CD14-positive monocyte (primary cell): ENCODE data around the gene LRFN3. TPM values are rescaled to one million over a fixed set of nuclear protein-coding genes. Genes with fewer than 3 reads are reported as not detected.

Experiments used
- DNase-seq, 3 donors: peaks; one replicate each; pipeline ENCODE4 v3.0.0-alpha.2; 2011 to 2022
- H2AFZ ChIP-seq: 2 replicates; pipeline ENCODE4 v1.6.0; 2012; ENCODE audit warnings: mild to moderate bottlenecking, low read depth, low read length, inconsistent platforms; ENCODE audit not compliant: insufficient read depth, poor library complexity, severe bottlenecking
- H3K27ac ChIP-seq, 2 donors: 1 replicate in 1 of 2; 2 replicates in 1 of 2; pipeline ENCODE4 v1.5.1; 2012 to 2013; ENCODE audit warnings: low read length in 2 of 2, control low read depth in 1 of 2, inconsistent platforms in 1 of 2, low read depth in 1 of 2, mild to moderate bottlenecking in 1 of 2
- H3K27me3 ChIP-seq, 2 donors: one replicate each; pipeline versions ENCODE4 v1.6.0 to v1.6.1; 2011 to 2013; ENCODE audit warnings: low read length in 2 of 2; ENCODE audit not compliant: control insufficient read depth in 2 of 2, insufficient read depth in 2 of 2
- H3K36me3 ChIP-seq, 2 donors: replicated peaks in 1 of 2; 1 replicate in 1 of 2; 2 replicates in 1 of 2; pipeline versions ENCODE4 v1.5.1 to v1.6.1; 2012 to 2013; ENCODE audit warnings: low read length in 2 of 2, control low read depth in 1 of 2, inconsistent platforms in 1 of 2, mild to moderate bottlenecking in 1 of 2; ENCODE audit not compliant: insufficient read depth in 2 of 2, control insufficient read depth in 1 of 2
- H3K4me1 ChIP-seq, 2 donors: 1 replicate in 1 of 2; 2 replicates in 1 of 2; pipeline versions ENCODE4 v1.5.1 to v1.6.1; 2012 to 2013; ENCODE audit warnings: low read length in 2 of 2, control low read depth in 1 of 2, inconsistent platforms in 1 of 2, mild to moderate bottlenecking in 1 of 2, moderate library complexity in 1 of 2; ENCODE audit not compliant: insufficient read depth in 2 of 2, control insufficient read depth in 1 of 2
- H3K4me2 ChIP-seq: replicated peaks from 2 replicates; pipeline ENCODE3; 2012; ENCODE audit warnings: low read length, moderate library complexity, mild to moderate bottlenecking; ENCODE audit not compliant: poor library complexity, severe bottlenecking; ENCODE audit errors: extremely low read depth
- H3K4me3 ChIP-seq, 3 experiments: fragments of 200-600 bp in 1 of 3; sonication (generic) in 1 of 3; replicated peaks in 1 of 3; 1 replicate in 2 of 3; 2 replicates in 1 of 3; pipeline ENCODE4 v1.5.1; 2011 to 2013; ENCODE audit warnings: low read length in 3 of 3, mild to moderate bottlenecking in 3 of 3, control low read depth in 2 of 3, low read depth in 2 of 3, inconsistent platforms in 1 of 3, moderate library complexity in 1 of 3
- H3K79me2 ChIP-seq: 2 replicates; pipeline ENCODE4 v1.6.0; 2012; ENCODE audit warnings: mild to moderate bottlenecking, control low read depth, inconsistent platforms, low read length, moderate library complexity; ENCODE audit not compliant: insufficient read depth
- H3K9ac ChIP-seq: 2 replicates; pipeline ENCODE4 v1.6.0; 2017; ENCODE audit warnings: low read length, mild to moderate bottlenecking; ENCODE audit not compliant: insufficient read depth, poor library complexity, severe bottlenecking
- H3K9me3 ChIP-seq, 2 donors: replicated peaks in 1 of 2; 1 replicate in 1 of 2; 2 replicates in 1 of 2; pipeline versions ENCODE4 v1.5.1 to v1.6.1; 2012 to 2013; ENCODE audit warnings: low read length in 2 of 2, control low read depth in 1 of 2; ENCODE audit not compliant: control insufficient read depth in 1 of 2, insufficient read depth in 1 of 2
- H4K20me1 ChIP-seq: 2 replicates; pipeline ENCODE4 v1.6.0; 2012; ENCODE audit warnings: mild to moderate bottlenecking, low read length, control low read depth, moderate library complexity; ENCODE audit not compliant: insufficient read depth
- H3K27ac Mint-ChIP-seq, 7 donors: one replicate each; pipeline ENCODE4 v1.8.0; 2020; ENCODE audit warnings: mild to moderate bottlenecking in 7 of 7, mixed read lengths in 7 of 7, moderate library complexity in 6 of 7, inconsistent platforms in 2 of 7
- H3K27me3 Mint-ChIP-seq, 3 donors: one replicate each; pipeline ENCODE4 v1.8.0; 2021 to 2022; ENCODE audit warnings: low read depth in 3 of 3, mild to moderate bottlenecking in 3 of 3, mixed read lengths in 3 of 3, moderate library complexity in 3 of 3, inconsistent platforms in 1 of 3
- H3K36me3 Mint-ChIP-seq, 2 donors: one replicate each; pipeline ENCODE4 v1.8.0; 2020; ENCODE audit warnings: mixed read lengths in 2 of 2, inconsistent platforms in 1 of 2, mild to moderate bottlenecking in 1 of 2
- H3K4me1 Mint-ChIP-seq: one replicate; pipeline ENCODE4 v1.8.0; 2020; ENCODE audit warnings: mild to moderate bottlenecking, mixed read lengths
- H3K4me3 Mint-ChIP-seq, 2 donors: one replicate each; pipeline ENCODE4 v1.8.0; 2020; ENCODE audit warnings: mild to moderate bottlenecking in 2 of 2, mixed read lengths in 2 of 2, moderate library complexity in 1 of 2
- H3K9me3 Mint-ChIP-seq, 7 donors: one replicate each; pipeline ENCODE4 v1.8.0; 2020 to 2022; ENCODE audit warnings: mixed read lengths in 7 of 7, mild to moderate bottlenecking in 6 of 7, moderate library complexity in 6 of 7, inconsistent platforms in 2 of 7
- WGBS: methylation state at CpG from one replicate; pipeline ENCODE4 v1.1.5; 2013; ENCODE audit warnings: missing lambda C conversion rate; ENCODE audit not compliant: insufficient coverage; 5-methylcytosine and 5-hydroxymethylcytosine counted together
- intact Hi-C, 2 donors: fragments of 100-400 bp; cut with micrococcal nuclease; formaldehyde crosslinking; loops; one replicate each; pipeline versions ENCODE4 v1.15.0 to v1.15.1; 2023
- polyA plus RNA-seq, 3 donors: library from polyadenylated mRNA; depleted of rRNA in 1 of 3; unstranded in 2 of 3; stranded (reverse) in 1 of 3; fragments of 300-500 nt in 2 of 3; fragments of >200 nt in 1 of 3; fragmentation: Illumina TruSeq in 2 of 3; gene quantifications; 1 replicate in 2 of 3; 2 replicates in 1 of 3; pipeline ENCODE4 v1.2.3, GENCODE V29; 2012 to 2021
- TF ChIP-seq, protein P1 (sequence below): fragments of 200-600 bp; IDR thresholded peaks from one replicate; pipeline ENCODE4 v1.8.0; 2022; ENCODE audit warnings: antibody characterized with exemption, mild to moderate bottlenecking

Gene LRFN3
- polyA plus RNA-seq, 3 donors: 0.04 TPM; not detected in 2

DNA sequence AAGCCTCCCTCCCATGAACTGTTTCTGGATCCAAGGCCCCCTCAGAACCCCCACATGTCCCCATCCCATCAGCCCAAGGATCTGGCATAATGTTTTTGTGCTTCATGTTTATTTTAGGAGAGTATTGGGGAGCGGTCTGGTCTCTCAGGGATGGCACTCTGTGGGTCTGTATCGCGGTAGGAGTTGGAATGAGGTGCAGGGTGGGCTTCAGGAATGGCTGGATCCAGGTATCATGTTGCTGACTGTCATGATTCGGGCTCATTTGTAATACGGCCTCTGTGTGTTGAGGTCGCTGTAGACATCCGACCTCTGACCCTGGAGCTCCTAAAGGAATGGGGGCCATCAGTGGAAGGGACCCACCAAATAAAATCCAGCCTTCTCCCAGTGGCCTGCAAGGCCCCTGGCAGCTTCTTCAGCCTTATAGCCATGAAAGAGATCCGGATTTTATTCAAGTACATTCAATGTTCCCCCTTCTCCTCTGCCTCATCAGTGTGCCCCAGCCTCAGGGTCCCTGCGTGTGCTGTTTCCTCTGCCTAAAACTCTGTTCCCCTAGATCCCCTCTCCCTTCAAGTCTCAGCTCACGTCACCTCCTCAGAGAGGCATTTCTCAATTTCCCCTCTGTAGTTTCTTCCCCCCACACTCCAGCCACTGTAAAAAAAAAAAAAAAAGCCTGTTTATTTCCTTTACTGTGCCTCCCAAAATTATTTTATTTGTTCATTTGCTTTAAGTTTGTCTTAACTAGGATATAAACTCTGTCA is 31.7 kb upstream of the LRFN3 start:
- Histone ChIP-seq H3K9me3 (no peaks in the 10 kb centered on the region), H3K4me1 (peaks cover 78 to 88% of the 10 kb centered on the region in 2 donors), H3K4me3 (peak overlapping the region; percentile 36 to 99 (median 97)), H3K4me2 (peak overlapping the region; percentile 100), H3K79me2 (peaks cover 92% of the 10 kb centered on the region), H3K9ac (peak overlapping the region; percentile 84), H2AFZ (no peak overlapping the region), H3K27ac (peak overlapping the region; percentile 95 to 98), H4K20me1 (peaks cover 4% of the 10 kb centered on the region), H3K36me3 (peaks cover 18 to 21% of the 10 kb centered on the region in 2 donors), H3K27me3 (no peaks in the 10 kb centered on the region)
- intact Hi-C loops: loop anchor here in 1 of 2 donors (2.0 to 10.0 kb wide), 5 partner anchors 26 to 460 kb away; partner anchors contain the start of genes FFAR2, IGFLR1, LIN37 and OVOL3
- H3K36me3 Mint-ChIP-seq: peaks cover 33 to 41% of the 10 kb centered on the region in 2 donors
- peaks cover 66% of the 10 kb centered on the region for H3K4me1 Mint-ChIP-seq
- H3K27ac Mint-ChIP-seq: peak overlapping the region; percentile 96 to 100 (median 100)
- DNase-seq: peak; percentile 78 to 89 (median 85)
- WGBS: 60% methylated on average over 7 of the region's 10 CpGs
- TF ChIP-seq, protein P1, sequence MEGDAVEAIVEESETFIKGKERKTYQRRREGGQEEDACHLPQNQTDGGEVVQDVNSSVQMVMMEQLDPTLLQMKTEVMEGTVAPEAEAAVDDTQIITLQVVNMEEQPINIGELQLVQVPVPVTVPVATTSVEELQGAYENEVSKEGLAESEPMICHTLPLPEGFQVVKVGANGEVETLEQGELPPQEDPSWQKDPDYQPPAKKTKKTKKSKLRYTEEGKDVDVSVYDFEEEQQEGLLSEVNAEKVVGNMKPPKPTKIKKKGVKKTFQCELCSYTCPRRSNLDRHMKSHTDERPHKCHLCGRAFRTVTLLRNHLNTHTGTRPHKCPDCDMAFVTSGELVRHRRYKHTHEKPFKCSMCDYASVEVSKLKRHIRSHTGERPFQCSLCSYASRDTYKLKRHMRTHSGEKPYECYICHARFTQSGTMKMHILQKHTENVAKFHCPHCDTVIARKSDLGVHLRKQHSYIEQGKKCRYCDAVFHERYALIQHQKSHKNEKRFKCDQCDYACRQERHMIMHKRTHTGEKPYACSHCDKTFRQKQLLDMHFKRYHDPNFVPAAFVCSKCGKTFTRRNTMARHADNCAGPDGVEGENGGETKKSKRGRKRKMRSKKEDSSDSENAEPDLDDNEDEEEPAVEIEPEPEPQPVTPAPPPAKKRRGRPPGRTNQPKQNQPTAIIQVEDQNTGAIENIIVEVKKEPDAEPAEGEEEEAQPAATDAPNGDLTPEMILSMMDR: no peak
- peak overlapping the region; percentile 97 to 98 for H3K4me3 Mint-ChIP-seq
- H3K27me3 Mint-ChIP-seq: peaks cover 0 to 12% (median 0%) of the 10 kb centered on the region in 3 donors
- peaks cover 0 to 2% (median 0%) of the 10 kb centered on the region in 7 donors for H3K9me3 Mint-ChIP-seq

DNA sequence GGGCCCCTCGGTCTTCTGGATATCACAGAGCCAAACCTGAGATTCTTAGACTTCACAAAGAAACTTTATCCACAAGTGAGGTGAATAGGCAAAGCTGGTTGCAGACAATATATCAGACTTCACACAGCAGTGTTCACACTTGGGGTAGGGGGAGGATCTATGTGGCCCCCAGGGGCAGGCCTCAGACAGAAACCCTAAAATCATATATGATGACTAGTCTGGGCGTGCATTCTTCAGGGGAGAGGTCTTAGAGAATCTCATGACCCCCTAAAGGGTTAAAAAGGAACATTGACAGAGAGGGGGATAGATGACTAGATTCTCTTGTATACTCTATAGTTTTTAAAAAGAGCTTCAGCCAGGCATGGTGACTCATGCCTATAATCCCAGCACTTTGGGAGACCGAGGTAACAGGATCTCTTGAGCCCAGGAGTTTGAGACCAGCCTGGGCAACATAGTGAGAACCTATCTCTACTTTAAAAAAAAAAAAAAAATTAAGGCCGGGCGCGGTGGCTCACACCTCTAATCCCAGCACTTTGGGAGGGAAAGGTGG is 30.9 kb upstream of the LRFN3 start:
- Histone ChIP-seq H4K20me1 (peaks cover 2% of the 10 kb centered on the region), H3K9me3 (no peaks in the 10 kb centered on the region), H3K4me1 (peaks cover 86 to 96% of the 10 kb centered on the region in 2 donors), H3K36me3 (peaks cover 18 to 21% of the 10 kb centered on the region in 2 donors), H3K27me3 (no peaks in the 10 kb centered on the region), H3K27ac (peak overlapping the region; percentile 95 to 98), H3K4me3 (peak overlapping the region; percentile 36 to 99 (median 97)), H3K9ac (peak overlapping the region; percentile 84), H3K79me2 (peaks cover 84% of the 10 kb centered on the region), H3K4me2 (peak overlapping the region; percentile 100), H2AFZ (no peak overlapping the region)
- peaks cover 73% of the 10 kb centered on the region for H3K4me1 Mint-ChIP-seq
- peak overlapping the region; percentile 97 to 98 for H3K4me3 Mint-ChIP-seq
- H3K27ac Mint-ChIP-seq: peak overlapping the region; percentile 96 to 100 (median 100)
- TF ChIP-seq, protein P1: no peak
- peak in 2 of 3 donors; percentile 45 to 52 for DNase-seq
- no CpG with 5 or more reads among the region's 6 CpGs for WGBS
- peaks cover 0 to 12% (median 0%) of the 10 kb centered on the region in 3 donors for H3K27me3 Mint-ChIP-seq
- H3K36me3 Mint-ChIP-seq: peaks cover 33 to 41% of the 10 kb centered on the region in 2 donors
- intact Hi-C loops: loop anchor here in 1 of 2 donors (2.0 to 10.0 kb wide), 5 partner anchors 26 to 460 kb away; partner anchors contain the start of genes FFAR2, IGFLR1, LIN37 and OVOL3
- peaks cover 0 to 2% (median 0%) of the 10 kb centered on the region in 7 donors for H3K9me3 Mint-ChIP-seq
